Stimulated activated CD8-positive, alpha-beta memory T cell treated with anti-CD3 and anti-CD28 coated beads, Interleukin-7, amount 100 ng/mL, for 48 hours (primary cell): ENCODE measurements around the gene UQCC2.

Experiments
- DNase-seq, 2 donors: peaks; one replicate each; pipeline ENCODE4 v3.0.0-alpha.2; 2020; ENCODE audit warnings: low read depth in 1 of 2; ENCODE audit errors: extremely low read depth in 1 of 2

The UQCC2 gene

DNA sequence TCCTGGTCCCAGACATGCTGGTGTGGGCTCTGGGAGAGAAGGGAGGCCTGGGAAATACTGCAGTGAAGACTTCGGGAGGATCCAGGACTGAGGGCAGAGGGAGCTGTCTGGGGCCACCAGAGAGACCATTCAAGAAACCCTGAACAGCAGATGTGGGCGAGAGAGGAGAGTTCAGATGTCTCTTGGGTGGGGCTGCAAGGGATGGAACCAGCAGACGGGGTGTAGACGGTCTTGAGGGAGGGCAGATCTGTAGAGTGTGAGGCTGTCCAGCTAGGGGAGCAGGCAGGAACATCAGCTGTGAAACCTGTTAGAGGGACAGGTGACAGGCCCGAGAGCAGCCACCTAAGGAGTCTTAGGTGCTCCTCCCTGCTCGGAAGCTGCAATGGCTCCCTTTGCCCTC lies 51.5 kb downstream of the UQCC2 start:
- DNase-seq: no peak

DNA sequence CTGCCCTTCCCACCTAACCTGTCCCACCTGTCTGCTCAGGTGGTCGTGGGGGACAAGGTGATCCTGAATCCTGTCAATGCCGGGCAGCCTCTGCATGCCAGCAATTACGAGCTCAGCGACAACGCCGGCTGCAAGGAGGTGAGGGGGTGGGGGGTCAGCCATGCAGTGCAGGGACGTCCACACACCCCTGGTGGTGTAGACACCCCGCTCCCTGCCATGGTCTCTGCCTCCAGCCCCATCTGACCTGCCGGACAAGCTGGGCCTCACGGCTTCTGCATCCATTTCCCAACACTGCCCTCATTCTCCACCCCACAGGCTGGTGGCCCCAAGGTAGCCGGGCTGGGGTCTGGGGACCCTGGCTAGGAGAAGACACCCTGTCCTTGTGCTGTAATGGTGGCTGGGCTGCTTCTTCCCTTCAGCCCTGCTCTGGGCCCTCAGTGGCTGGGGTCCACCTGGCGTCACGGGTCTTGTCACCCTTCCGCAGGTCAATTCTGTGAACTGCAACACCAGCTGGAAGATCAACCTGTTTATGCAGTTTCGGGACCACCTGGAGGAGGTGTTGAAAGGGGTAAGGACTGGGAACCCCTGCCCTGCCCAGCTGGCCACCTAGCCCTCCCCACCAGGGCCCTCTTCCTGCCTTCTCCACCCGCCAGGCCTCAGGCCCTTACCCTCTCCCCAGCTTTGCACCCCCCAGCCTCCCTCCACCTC lies 52.4 kb downstream of the UQCC2 start:
- DNase-seq: no peak

DNA sequence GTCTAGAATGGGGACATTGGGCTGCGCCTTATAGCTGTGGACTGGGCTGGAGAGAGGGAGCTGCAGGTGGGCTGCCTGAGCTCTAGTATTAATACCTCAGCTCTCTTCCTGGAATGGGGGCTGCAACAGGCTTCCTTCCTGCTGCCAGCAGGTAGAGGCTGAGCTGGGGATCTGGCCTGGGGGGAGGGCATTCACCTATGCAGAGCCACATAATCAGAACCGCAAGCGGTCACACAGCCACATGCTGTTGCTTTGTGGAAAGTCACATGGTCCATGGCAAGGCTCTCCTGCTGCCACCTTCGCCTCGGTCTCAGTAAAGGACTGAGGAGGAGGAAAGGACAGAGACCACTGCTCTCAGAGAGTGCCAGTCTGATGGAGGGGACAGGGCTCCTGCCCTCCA lies 54.7 kb downstream of the UQCC2 start:
- no peak for DNase-seq

DNA sequence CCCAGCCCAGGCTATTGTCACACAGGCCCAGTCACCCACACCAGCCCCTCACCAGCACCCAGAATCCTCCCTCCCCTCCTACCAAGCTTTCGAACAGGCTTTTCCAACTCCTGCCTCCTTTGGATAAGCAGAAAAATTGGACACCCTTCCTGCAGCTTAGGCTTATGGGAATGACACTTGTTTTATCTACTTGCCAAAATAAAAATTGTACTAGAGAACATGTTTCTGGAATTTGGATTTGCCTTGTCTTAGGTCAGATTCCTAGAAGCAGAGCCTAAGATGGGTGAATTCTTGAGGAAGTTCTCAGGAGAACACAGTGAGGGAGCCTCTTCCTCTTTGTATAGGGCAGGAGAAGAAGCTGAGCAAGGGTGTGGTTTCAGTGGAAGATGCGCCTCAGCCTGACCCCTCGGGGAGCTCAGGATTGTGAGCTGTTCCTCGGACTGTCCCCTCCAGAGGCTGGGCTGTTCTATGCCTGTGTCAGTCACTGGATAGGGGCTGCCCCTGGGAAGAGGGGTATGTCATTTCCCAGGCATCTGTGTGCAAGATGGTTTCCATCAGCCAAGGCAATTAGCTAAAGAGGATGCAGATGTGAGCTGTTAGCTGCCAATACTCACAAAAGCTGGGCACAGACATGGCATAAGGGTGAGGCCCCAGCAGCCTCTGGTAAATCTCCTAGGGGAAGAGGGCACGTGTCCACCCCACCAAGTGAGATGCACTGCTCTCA lies 56.5 kb downstream of the UQCC2 start:
- no peak for DNase-seq

DNA sequence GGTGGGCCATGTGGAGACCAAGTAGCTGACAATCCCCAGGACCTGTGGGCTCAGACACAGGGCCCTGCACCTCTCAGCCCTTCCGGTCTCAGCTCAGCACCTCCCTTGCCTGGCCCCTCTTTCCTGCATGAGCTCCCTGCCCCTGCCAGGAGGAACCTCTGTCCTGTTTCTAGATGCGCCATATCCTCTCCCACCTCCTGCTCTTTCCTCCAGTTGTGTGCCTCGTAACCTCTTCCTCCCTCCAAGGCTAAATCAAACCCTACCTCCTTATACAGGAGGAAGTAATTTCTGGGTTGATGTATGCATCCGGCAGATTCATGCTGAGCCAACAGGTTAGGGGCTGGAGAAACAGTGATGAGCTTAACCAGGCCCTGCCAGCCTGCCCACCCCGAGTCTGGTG lies 59.5 kb downstream of the UQCC2 start:
- DNase-seq: no peak

DNA sequence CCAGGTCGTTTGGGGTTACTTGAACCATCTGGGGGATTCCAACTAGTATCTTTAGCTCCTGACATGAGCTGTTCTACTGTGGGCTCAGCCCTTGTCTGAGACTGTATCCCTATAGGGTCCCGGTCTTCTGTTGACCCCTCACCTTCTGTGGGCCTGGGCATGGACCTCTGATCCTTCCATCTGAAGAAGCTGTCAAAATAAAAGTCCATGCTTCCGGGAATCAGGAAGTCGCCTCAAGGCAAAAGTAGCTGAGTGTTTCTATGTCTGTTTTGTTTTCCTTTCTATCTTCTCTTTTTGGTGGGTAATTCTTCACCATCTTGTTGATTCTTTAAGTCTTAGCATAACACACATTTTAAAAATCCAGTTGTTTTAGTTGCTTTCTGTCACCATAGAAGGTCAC lies 60.1 kb downstream of the UQCC2 start:
- DNase-seq: no peak
